Endometrial microvascular endothelial cells (primary cell): ENCODE data around the gene ACAP3. TPM values are rescaled to one million over a fixed set of nuclear protein-coding genes. Genes with fewer than 3 reads are reported as not detected.
"Not testable (repeated sequence)": the region's sequence is repeated elsewhere in the genome, so short reads cannot be mapped to it uniquely, and the experiment has no call there.

ENCODE experiments used
- in situ Hi-C: cut with HindIII; loops from 2 replicates; pipeline ENCODE4 v1.10.0; 2017; ENCODE audit warnings: low sequenced_read_pairs, low pct_unique_long_range_greater_than_20kb; ENCODE audit errors: inconsistent ontology term
- total RNA-seq: library from RNA; depleted of rRNA; stranded (reverse); fragments of >200 nt; gene quantifications from one replicate; pipeline ENCODE4 v1.2.3, GENCODE V29; 2015; ENCODE audit errors: inconsistent ontology term

Gene ACAP3
- total RNA-seq, 1 donor from 2014 or later, result 28.7 TPM

- in situ Hi-C loops, result no loop called here
Measured at GRCh38 chr1:1318777-1319645, 11.3 kb upstream of the ACAP3 start.

DNA sequence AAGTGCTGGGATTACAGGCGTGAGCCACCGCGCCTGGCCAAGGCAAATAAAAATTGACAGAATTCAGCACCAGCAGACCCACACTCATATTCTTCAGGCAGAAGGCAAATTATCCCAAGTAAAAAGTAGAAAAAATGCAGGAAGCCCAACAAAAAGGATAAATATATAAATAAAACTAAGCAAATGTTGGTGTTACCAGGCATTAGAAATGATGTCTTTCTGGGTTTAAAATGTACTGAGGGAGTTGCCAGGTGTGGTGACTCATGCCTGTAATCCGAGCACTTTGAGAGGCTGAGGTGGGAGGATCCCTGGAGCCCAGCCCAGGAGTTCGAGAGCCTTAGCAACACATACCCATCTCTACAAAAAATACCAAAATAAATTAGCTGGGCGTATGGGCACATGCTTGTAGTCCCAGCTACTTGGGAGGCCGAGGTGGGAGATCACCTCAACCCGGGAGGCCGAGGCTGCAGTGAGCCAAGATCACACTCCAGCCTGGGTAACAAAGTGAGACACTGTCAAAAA, 10.5 kb upstream of the ACAP3 start:
- in situ Hi-C loops, result no loop called here

DNA sequence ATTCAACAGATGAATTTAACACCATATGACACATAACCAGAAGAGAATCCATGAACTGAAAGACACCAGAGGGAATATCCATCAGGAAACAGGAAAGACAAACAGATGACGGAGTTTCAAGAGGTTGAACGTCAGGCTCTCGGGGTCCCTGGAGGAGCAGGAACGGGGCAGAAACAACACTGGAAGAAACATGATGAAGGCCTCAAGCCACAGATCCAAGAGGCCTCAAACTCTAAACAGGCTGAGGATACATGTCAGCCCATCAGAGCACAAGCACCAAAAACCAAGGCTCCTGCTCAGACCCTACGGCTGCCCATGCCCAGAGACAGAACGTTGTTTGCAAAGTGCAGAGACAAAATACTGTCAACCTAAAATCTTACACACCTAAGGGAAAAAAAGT, 9.7 kb upstream of the ACAP3 start:
- in situ Hi-C loops, result no loop called here

DNA sequence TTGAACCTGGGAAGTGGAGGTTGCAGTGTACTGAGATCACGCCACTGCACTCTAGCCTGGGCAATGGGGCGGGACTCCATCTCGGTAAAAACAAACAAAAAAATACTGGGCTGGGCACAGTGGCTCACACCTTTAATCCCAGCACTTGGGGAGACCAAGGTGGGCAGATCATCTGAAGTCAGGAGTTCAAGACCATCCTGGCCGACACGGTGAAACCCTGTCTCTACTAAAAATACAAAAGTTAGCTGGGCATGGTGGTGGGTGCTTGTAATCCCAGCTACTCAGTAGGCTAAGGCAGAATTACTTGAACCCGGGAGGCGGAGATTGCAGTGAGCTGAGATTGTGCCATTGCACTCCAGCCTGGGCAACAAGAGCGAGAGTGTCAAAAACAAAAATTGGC, 8.5 kb upstream of the ACAP3 start:
- in situ Hi-C loops, result not testable (repeated sequence)

GRCh38 chr1:1315435-1315954, 7.8 kb upstream of the ACAP3 start:
- in situ Hi-C loops, result no loop called here

GRCh38 chr1:1314678-1315335, 7.1 kb upstream of the ACAP3 start:
- in situ Hi-C loops, result no loop called here

- in situ Hi-C loops, result no loop called here
Measured at GRCh38 chr1:1314237-1314586, 6.5 kb upstream of the ACAP3 start.

DNA sequence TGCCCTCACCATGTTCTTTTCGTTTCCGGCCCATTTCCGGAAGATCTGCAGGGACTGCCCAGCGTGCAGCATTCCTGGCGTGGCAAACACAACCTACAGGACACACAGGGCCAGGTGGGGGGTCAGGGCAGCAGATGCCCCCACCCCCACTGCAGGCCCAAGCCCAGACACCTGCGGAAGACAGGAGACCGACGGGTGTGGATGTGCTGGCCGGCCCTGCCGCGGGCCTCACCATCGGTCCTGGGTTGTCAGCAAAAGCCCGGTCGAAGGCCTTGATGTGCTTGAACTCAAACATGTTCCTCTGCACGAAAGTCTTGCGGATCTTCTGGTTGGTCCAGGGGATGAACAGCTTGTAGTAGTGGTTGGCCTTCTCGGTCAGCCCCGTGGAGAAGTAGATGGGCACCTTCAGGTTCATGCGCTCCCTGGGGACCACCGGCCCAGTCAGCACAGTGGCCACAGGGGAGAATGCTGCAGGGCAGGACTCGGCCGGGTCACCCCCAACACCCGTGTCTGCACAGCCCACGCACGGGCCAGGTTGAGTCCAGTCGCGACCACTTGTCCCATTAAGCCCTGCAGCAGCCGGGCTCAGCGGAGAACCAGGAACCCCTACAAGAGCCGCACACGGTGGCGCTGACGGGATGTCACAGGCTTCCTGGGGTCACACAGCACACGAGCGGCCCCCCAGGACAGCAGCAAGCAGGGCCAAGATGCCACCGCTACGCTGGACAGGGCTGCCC, 5.9 kb upstream of the ACAP3 start:
- in situ Hi-C loops, result no loop called here

- in situ Hi-C loops, result no loop called here
Measured at GRCh38 chr1:1312450-1313314, 5.0 kb upstream of the ACAP3 start.

GRCh38 chr1:1311107-1312104, 3.7 kb upstream of the ACAP3 start:
- in situ Hi-C loops, result no loop called here

DNA sequence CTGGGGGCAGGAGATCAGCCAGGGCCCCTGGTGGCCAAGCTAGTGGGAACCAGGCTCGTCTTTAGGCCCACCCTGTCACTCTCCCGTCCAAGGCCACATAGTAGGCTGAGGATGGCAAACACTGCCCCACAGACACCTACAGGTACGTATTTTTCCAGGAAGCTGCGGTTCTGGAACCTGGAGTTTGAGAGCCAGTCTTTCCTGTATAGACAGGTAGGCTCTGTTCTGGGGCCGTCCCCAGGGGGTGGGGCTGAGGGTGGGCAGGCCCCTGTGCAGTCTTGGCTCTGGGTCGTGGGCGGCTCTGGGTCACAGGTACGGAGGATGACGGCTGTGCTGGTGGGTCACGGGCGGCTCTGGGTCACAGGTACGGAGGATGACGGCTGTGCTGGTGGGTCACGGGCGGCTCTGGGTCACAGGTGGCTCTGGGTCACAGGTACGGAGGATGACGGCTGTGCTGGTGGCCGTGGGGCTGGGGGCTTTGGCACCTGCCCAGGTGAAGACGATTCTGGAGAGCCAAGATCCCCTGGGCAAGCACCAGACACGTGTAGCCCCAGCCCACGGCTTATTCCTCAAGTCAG, 2.8 kb upstream of the ACAP3 start:
- in situ Hi-C loops, result no loop called here

GRCh38 chr1:1310109-1310385, 2.3 kb upstream of the ACAP3 start:
- in situ Hi-C loops, result no loop called here

- in situ Hi-C loops, result no loop called here
Measured at GRCh38 chr1:1309251-1310108, 1.8 kb upstream of the ACAP3 start.

- in situ Hi-C loops, result no loop called here
Measured at GRCh38 chr1:1308756-1309250, 1.1 kb upstream of the ACAP3 start.

DNA sequence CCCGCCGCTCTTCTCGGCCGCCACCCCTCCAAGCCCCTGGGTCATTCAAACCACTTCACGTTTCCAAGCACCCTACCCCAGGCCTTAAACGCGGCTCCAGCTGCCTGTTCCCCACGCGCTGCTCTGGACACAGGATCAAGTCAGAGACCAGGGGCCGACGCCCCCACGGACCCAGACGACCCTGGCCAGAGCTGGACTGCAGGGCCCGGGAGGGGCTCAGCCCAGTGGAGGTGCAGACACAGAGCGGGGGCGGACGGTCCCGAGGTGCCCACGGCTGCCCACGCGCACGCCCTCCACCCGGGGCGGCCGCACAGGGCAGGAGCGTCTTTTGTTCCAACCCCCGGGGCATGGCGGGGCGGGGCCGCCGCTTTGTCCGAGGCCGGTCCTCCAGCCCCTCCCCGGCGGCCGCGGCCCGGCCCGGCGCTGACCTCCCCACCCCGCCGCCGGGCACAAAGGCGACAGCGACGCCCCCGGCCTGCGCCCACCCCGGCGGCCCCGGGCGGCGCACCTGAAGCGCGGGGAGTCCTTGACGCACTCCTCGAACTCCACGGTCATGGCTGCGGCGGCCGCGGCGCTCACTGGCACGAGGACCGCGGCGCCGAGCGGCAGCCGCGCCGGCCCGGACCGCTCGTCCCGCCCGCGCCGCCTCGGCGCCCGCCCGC, 338 bp downstream of the ACAP3 start:
- in situ Hi-C loops, result no loop called here
